Activated CD8-positive, alpha-beta T cell treated with anti-CD3 and anti-CD28 coated beads for 36 hours (primary cell): ENCODE measurements around the gene SEC14L6. TPM values are rescaled to one million over a fixed set of nuclear protein-coding genes. Genes with fewer than 3 reads are reported as not detected.
"Not testable (repeated sequence)": the region's sequence is repeated elsewhere in the genome, so short reads cannot be mapped to it uniquely, and the experiment has no call there.

Source experiments
- ATAC-seq: fragments of 200-7000 bp; cut with Tn5 transposase; one replicate; pipeline ENCODE4 v1.10.0; 2021; ENCODE audit warnings: mild to moderate bottlenecking, moderate library complexity
- CTCF ChIA-PET: fragments of 350-600 bp; sonication (Branson Sonifier 250); formaldehyde crosslinking; loops from one replicate; lab custom pipeline; 2021; ENCODE audit warnings: antibody characterized with exemption; lab: Charles Lee
- POLR2A ChIA-PET: fragments of 350-600 bp; sonication (Branson Sonifier 250); formaldehyde crosslinking; loops from one replicate; lab custom pipeline; 2021; ENCODE audit warnings: antibody characterized with exemption; lab: Charles Lee
- DNase-seq: peaks from one replicate; pipeline ENCODE4 v3.0.0-alpha.2; 2020
- H3K27ac Mint-ChIP-seq: one replicate; pipeline ENCODE4 v1.8.0; 2021; ENCODE audit warnings: mild to moderate bottlenecking, mixed read lengths
- H3K27me3 Mint-ChIP-seq: one replicate; pipeline ENCODE4 v1.8.0; 2021; ENCODE audit warnings: mixed read lengths
- H3K36me3 Mint-ChIP-seq: one replicate; pipeline ENCODE4 v1.8.0; 2021; ENCODE audit warnings: low read depth, mixed read lengths
- H3K4me1 Mint-ChIP-seq: one replicate; pipeline ENCODE4 v1.8.0; 2021; ENCODE audit warnings: low read depth, mixed read lengths
- H3K4me3 Mint-ChIP-seq: one replicate; pipeline ENCODE4 v1.8.0; 2021; ENCODE audit warnings: mild to moderate bottlenecking, moderate library complexity, mixed read lengths
- H3K9me3 Mint-ChIP-seq: one replicate; pipeline ENCODE4 v1.8.0; 2021; ENCODE audit warnings: mixed read lengths
- CTCF ChIP-seq: fragments of 200-600 bp; IDR thresholded peaks from one replicate; pipeline ENCODE4 v1.8.0; 2022; ENCODE audit warnings: antibody characterized with exemption, mild to moderate bottlenecking
- intact Hi-C: fragments of 100-400 bp; cut with micrococcal nuclease; formaldehyde crosslinking; loops from one replicate; pipeline ENCODE4 v1.10.0; 2022
- total RNA-seq, 2 experiments: library from RNA; stranded (reverse); gene quantifications; one replicate each; pipeline ENCODE4 v1.2.3, GENCODE V29; 2021

The SEC14L6 gene
- total RNA-seq, 2 experiments from 2014 or later = not detected

- H3K27ac Mint-ChIP-seq = no peak overlapping the region
- POLR2A ChIA-PET = interaction anchor here (0.7 kb wide), 1 partner anchor 173 kb away, joined by 3 read pairs; no protein-coding TSS in a partner anchor
- CTCF ChIA-PET = no interaction called here
Observed at GRCh38 chr22:30564045-30564760, 17.7 kb upstream of the SEC14L6 start.

GRCh38 chr22:30562366-30562765 lies 15.8 kb upstream of the SEC14L6 start:
- intact Hi-C loops = no loop called here
- Mint-ChIP-seq H3K27ac (no peak overlapping the region), H3K9me3 (no peaks in the 10 kb centered on the region), H3K4me1 (no peaks in the 10 kb centered on the region), H3K4me3 (no peak overlapping the region), H3K27me3 (no peaks in the 10 kb centered on the region), H3K36me3 (no peaks in the 10 kb centered on the region)
- CTCF ChIA-PET = no interaction called here
- POLR2A ChIA-PET = no interaction called here
- ATAC-seq (no peak), DNase-seq (no peak)
- TF ChIP-seq CTCF = no peak

More at GRCh38 chr22:30564045-30564760, 17.7 kb upstream of the SEC14L6 start:
- Mint-ChIP-seq H3K4me3 (no peak overlapping the region), H3K9me3 (no peaks in the 10 kb centered on the region), H3K27me3 (no peaks in the 10 kb centered on the region), H3K36me3 (no peaks in the 10 kb centered on the region), H3K4me1 (no peaks in the 10 kb centered on the region)
- intact Hi-C loops = no loop called here
- DNase-seq = no peak
- no peak for ATAC-seq
- TF ChIP-seq CTCF = no peak

- no peak overlapping the region for H3K27ac Mint-ChIP-seq
- DNase-seq (no peak), ATAC-seq (no peak)
- intact Hi-C loops = no loop called here
- no peaks in the 10 kb centered on the region for H3K9me3 Mint-ChIP-seq
- H3K27me3 Mint-ChIP-seq = no peaks in the 10 kb centered on the region
- H3K4me3 Mint-ChIP-seq = no peak overlapping the region
- no peaks in the 10 kb centered on the region for H3K4me1 Mint-ChIP-seq
- no peak for TF ChIP-seq CTCF
- ChIA-PET POLR2A (no interaction called here), CTCF (no interaction called here)
- H3K36me3 Mint-ChIP-seq = no peaks in the 10 kb centered on the region
Observed at GRCh38 chr22:30561402-30562189, 15.1 kb upstream of the SEC14L6 start.

GRCh38 chr22:30560643-30561202 lies 14.2 kb upstream of the SEC14L6 start:
- H3K36me3 Mint-ChIP-seq, intact Hi-C loops, CTCF ChIA-PET, H3K27ac Mint-ChIP-seq, H3K4me3 Mint-ChIP-seq, H3K27me3 Mint-ChIP-seq, H3K4me1 Mint-ChIP-seq, H3K9me3 Mint-ChIP-seq: not testable (repeated sequence)
- DNase-seq = peak; percentile 36
- peak; percentile 61 for ATAC-seq
- POLR2A ChIA-PET = interaction anchor here (1.1 kb wide), 1 partner anchor 16 kb away, joined by 3 read pairs; no protein-coding TSS in a partner anchor

GRCh38 chr22:30559889-30560288 lies 13.3 kb upstream of the SEC14L6 start:
- H3K36me3 Mint-ChIP-seq = no peaks in the 10 kb centered on the region
- H3K27ac Mint-ChIP-seq = no peak overlapping the region
- H3K4me3 Mint-ChIP-seq = no peak overlapping the region
- ATAC-seq (no peak), DNase-seq (no peak)
- ChIA-PET CTCF (no interaction called here), POLR2A (interaction anchor here (1.1 kb wide), 1 partner anchor 17 kb away, joined by 3 read pairs; no protein-coding TSS in a partner anchor)
- no peaks in the 10 kb centered on the region for H3K27me3 Mint-ChIP-seq
- H3K4me1 Mint-ChIP-seq = no peaks in the 10 kb centered on the region
- H3K9me3 Mint-ChIP-seq = no peaks in the 10 kb centered on the region
- TF ChIP-seq CTCF = no peak
- intact Hi-C loops = no loop called here
